Measurements from ENCODE around the gene RAB11FIP5.

Gene RAB11FIP5

GRCh38 chr2:73084971-73085370 is 27.8 kb downstream of the RAB11FIP5 start:
- no peak for DNase-seq (ENCODE audit: low read depth)

GRCh38 chr2:73083886-73084800 is 28.6 kb downstream of the RAB11FIP5 start:
- no peak for DNase-seq (ENCODE audit: low read depth)

DNA sequence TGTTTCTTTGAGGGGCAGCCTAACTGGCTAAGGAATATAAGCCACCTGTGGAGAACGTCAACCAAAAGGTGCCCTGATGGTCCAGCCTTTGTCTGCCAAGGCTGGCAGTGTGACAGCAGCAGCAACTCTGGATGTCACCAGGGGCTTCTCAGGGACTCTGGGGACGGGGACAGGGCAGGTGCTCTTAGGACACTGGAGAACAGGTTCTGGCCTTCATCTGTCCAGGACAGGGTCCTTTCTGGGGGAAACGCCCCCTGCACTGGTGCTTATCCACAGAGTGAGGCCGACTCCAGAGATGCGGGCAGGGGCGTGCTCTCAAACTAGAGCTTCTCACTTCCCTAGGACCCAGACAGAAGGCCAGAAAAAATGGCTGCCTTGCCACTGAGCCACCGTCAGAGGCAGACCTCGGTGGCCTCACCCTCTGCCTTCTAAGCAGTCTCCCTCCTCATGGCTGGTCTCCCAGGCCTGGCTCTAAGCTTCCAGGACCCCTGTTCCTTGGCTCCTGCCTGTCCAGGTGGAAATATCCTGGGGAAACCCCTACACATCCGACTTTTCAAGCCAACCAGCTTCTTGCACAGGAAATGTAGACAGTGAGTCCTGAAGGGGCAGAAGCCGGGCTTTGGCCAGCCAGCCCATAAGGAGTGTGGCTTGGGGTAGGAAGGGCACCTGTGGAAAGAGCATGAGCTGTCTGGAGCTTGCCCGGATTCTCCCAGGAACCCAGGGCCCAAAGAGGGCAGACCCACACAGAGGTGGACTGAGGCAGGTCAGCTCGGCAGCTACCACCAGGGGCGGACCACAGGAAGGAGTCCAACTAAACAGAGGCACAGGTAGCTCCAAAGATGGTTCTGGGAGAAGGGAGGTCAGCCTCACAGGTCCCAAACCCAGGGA is 30.0 kb downstream of the RAB11FIP5 start:
- no peak for DNase-seq (ENCODE audit: low read depth)

DNA sequence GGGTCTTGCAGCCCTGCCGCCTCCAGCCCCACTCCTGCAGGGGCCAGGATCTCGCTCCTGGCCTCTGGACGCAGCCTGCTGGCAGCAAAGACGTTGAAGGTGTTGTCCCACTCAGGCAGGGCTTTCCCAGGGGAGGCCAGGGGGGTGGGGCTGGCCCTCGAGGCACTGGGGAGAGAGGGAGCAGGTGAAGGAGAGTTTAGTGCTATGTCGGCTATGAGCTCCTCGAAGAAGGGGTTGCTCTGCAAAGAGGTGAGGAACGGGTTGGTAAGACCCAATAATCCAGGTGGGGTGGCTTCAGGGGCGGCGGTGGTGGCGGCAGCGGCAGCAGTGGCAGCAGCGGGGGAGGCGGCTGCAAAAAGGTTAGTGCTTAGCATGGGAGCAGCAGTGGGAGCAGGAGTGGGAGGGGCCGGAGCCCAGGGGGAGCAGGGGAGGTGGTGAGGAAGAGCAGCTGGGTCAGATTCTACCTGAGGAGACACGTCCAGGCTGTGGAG is 31.5 kb downstream of the RAB11FIP5 start:
- no peak for DNase-seq (ENCODE audit: low read depth)

GRCh38 chr2:73080321-73081131 is 32.2 kb downstream of the RAB11FIP5 start:
- no peak for DNase-seq (ENCODE audit: low read depth)

- DNase-seq (ENCODE audit: low read depth): no peak
Observed at GRCh38 chr2:73079636-73080035, 33.1 kb downstream of the RAB11FIP5 start.

- no peak for DNase-seq (ENCODE audit: low read depth)
Observed at GRCh38 chr2:73078457-73079411, 34.0 kb downstream of the RAB11FIP5 start.

DNA sequence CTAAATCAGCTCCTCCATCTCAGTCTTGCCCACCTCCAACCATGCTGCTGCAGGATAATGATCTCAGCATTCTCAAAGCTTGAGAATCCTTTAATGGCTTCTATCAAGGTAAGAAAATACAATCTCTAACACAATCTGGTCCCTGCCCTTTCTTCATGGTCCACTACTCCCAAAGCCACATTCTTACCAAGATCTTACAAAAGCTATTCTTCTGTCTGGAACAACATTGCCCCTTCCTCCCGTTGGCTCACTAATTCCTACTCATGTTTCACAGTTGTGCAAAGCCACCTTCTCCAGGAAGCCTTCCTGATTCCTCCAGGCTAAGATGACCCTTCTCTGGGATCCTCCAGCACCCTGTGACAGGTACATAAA is 35.3 kb downstream of the RAB11FIP5 start:
- DNase-seq (ENCODE audit: low read depth): no peak

- no peak for DNase-seq (ENCODE audit: low read depth)
Observed at GRCh38 chr2:73076701-73077423, 35.9 kb downstream of the RAB11FIP5 start.

DNA sequence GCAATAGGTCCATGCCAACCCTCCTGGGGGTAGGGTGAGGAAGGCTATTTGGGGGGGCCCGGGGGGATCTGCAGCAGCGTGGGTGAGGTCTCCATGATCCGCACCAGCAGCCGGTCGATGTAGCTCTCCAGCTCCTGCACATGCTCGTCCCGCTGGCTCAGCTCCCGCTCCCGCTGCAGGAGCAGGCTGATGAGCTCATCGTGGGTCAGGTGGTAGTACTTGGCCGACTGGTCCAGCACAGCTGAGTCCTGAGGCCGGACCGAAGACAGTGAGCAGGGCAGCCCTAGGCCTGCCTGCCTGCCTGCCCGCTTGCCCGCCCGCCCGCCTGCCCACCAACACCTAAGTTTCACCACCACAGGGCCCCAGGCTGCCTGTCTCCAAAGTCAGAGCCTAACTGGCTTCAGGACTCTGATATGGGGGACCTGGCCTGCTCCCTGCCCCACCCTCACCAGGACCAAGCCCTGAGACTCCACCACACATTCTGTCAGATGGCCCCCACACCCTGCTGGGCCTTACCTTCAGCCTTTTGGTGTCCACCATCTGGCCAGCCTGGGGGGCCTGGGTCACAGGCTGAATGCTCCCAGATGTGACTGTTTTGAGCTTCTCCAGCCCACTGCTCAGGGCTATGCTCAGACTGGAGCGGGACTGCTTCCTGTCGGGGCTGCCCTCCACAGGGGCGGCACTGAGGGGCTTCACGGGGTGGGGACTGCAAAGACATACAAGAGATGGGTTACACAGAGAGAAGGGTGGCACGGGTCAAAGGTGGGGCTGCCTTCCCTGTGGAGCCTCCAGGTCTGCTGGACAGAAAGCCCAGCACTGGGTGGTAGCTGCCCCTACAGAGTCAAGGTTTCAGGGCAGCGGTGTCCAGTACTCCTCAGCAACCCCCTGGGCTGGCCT is 37.0 kb downstream of the RAB11FIP5 start:
- DNase-seq (ENCODE audit: low read depth): no peak

DNA sequence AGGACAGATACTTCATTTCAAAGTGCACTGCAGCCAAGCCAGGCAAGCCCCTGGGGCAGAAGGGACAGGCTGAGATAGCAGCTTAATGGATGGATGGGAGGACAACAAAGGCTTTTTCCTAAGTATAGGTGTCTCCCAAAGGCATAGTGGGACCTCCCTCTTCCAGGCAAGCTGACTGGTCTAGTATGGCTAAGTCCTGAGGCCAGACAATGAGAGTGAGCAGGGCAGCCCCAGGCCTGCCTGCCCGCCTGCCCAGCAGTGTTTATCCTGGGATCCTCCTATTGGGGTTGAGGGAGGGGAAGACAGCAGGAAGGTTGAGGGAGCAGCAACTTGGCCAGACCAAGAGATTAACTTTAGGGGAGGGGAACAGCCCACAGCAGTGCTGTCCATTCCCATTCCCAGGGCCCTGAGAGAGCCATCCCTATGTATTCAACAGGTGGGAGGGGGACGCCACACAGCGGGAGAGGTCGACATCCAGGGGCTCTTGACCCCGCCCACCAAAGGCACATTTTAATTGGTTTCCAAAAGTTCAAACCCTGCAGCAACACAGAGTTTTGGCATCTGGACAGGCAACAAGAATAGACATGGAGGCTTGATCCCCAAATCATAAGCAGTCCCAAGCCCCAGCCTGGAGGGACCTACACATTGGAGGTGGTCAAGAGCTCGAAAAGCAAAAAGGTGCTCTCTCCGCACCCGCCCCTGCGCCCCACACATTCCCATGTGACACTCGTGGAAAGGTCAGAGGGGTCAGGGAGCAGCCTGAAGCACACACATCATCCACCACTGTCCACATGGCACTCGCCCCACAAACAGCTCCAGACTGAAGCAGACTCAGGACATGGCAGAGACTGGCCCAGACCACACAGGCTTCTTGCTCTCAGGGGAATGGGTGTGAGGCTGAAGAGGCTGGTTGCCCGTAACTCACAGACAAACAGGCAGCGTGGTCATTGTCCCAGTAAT is 38.4 kb downstream of the RAB11FIP5 start:
- no peak for DNase-seq (ENCODE audit: low read depth)

- DNase-seq (ENCODE audit: low read depth): no peak
Observed at GRCh38 chr2:73072416-73072815, 40.3 kb downstream of the RAB11FIP5 start.

DNA sequence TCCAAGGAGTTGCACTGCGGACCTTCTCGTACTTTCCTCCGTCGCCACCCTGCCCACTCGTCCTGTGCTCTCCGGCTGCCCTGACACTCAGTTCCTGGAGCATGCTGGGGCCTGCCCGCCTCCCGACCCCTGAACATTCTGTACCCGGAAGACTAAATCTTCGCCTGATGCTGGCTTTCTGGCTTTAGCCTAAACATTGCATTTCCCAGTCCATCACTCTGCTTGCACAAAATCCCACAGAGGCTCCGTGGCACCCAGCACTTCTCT is 40.7 kb downstream of the RAB11FIP5 start:
- no peak for DNase-seq (ENCODE audit: low read depth)

- DNase-seq (ENCODE audit: low read depth): peak; percentile 92
Observed at GRCh38 chr2:73071360-73072128, 41.2 kb downstream of the RAB11FIP5 start, which contains the start of gene SFXN5. SFXN5 (minus strand) TSS chr2:73071712; CDS start chr2:73071705, 7 bp downstream.

GRCh38 chr2:73070643-73071359 is 41.9 kb downstream of the RAB11FIP5 start:
- no peak for DNase-seq (ENCODE audit: low read depth)

DNA sequence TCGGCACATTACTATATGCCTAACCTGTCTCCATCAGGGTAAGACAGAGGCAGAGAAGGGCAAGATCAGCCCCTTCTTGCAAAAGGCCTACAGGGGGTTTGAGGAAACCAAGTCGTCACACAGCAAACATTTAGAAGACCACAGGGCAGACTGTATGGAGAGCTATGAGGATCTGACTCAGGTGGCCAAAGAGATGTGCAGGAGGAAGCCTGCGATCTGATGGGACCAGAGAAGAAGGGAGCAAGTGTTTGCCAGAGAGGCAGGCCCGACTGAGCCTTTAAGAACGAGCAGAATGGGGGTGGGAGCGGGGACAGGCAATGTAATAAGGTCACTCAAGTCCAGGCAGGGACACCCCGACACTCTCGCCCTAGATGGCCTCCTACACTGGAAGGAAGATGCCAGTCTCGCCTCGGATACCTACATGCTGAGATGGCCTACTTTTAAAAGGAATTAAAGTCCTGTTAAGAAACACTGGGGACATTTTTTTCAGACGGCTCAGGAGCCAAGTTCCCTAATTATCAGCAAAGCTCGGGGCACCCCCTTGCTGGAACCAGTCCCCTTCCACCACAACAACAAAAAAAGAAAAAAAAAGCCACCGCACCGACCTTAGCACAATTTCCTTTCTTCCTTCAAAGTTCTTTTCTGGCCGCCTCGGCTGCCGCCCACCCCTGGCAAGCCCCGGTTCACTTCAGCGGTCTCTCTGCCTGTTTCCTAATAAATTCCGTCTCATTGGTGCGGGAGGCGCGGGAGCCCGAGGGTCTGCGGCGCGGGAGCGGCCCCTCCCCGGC is 42.7 kb downstream of the RAB11FIP5 start:
- no peak for DNase-seq (ENCODE audit: low read depth)
